IMR-90 (cell line): ENCODE results near the gene KCNJ10. TPM values are rescaled to one million over a fixed set of nuclear protein-coding genes. Genes with fewer than 3 reads are reported as not detected.

ENCODE experiments used
- ATAC-seq: fragments of 200-7000 bp; cut with Tn5 transposase; 2 replicates; pipeline ENCODE4 v1.9.1; 2020; ENCODE audit warnings: low read depth, mild to moderate bottlenecking, moderate library complexity
- BruUV-seq: library from RNA; stranded (reverse); fragments of 400-500 nt; replicated peaks from 2 replicates; lab custom pipeline; 2021; lab: Mats Ljungman, UMichigan
- CTCF ChIA-PET: fragments of 300-600 bp; formaldehyde crosslinking; extraction: SDS; loops from one replicate; lab custom pipeline; 2021; ENCODE audit warnings: antibody characterized with exemption; lab: Yijun Ruan, JAX
- POLR2A ChIA-PET: fragments of 300-600 bp; sonication (Branson Sonifier 250); formaldehyde crosslinking; loops from one replicate; lab custom pipeline; 2022; ENCODE audit warnings: antibody characterized with exemption; ENCODE audit not compliant: unreplicated experiment; lab: Charles Lee
- DNase-seq: peaks from one replicate; pipeline ENCODE4 v3.0.0; 2013
- H2AFZ ChIP-seq: replicated peaks from 2 replicates; pipeline ENCODE3; 2013; ENCODE audit warnings: low read length, mild to moderate bottlenecking; ENCODE audit not compliant: poor library complexity
- H2AK5ac ChIP-seq: 2 replicates; pipeline ENCODE4 v1.6.1; 2013; ENCODE audit warnings: low read depth, low read length, inconsistent platforms
- H2AK9ac ChIP-seq: replicated peaks from 2 replicates; pipeline ENCODE3; 2013; ENCODE audit warnings: mild to moderate bottlenecking, low read depth, low read length, moderate library complexity; ENCODE audit not compliant: poor library complexity
- H2BK120ac ChIP-seq: 2 replicates; pipeline ENCODE4 v1.6.1; 2013; ENCODE audit warnings: low read depth, low read length, inconsistent platforms
- H2BK15ac ChIP-seq: 3 replicates; pipeline ENCODE4 v1.6.1; 2013; ENCODE audit warnings: low read depth, low read length, inconsistent platforms
- H2BK20ac ChIP-seq: 2 replicates; pipeline ENCODE4 v1.6.1; 2013; ENCODE audit warnings: low read depth, mild to moderate bottlenecking, inconsistent platforms, low read length, moderate library complexity
- H2BK5ac ChIP-seq: 2 replicates; pipeline ENCODE4 v1.6.1; 2013; ENCODE audit warnings: mild to moderate bottlenecking, low read depth, low read length, inconsistent platforms; ENCODE audit not compliant: poor library complexity, severe bottlenecking
- H3K14ac ChIP-seq: replicated peaks from 2 replicates; pipeline ENCODE4 v1.6.1; 2013; ENCODE audit warnings: low read depth, low read length, inconsistent platforms
- H3K18ac ChIP-seq: 2 replicates; pipeline ENCODE4 v1.6.1; 2013; ENCODE audit warnings: low read depth, low read length, control low read depth
- H3K23ac ChIP-seq: 2 replicates; pipeline ENCODE4 v1.6.1; 2013; ENCODE audit warnings: low read depth, low read length, inconsistent platforms
- H3K27ac ChIP-seq: 2 replicates; pipeline ENCODE4 v1.5.1; 2013; ENCODE audit warnings: mild to moderate bottlenecking, control low read depth, low read length; ENCODE audit not compliant: insufficient read depth
- H3K27me3 ChIP-seq: 2 replicates; pipeline ENCODE4 v1.6.1; 2013; ENCODE audit warnings: low read length; ENCODE audit not compliant: control insufficient read depth, insufficient read depth
- H3K36me3 ChIP-seq: 2 replicates; pipeline ENCODE4 v1.6.1; 2013; ENCODE audit warnings: low read length, mixed read lengths; ENCODE audit not compliant: control insufficient read depth, insufficient read depth
- H3K4ac ChIP-seq: 2 replicates; pipeline ENCODE4 v1.6.1; 2013; ENCODE audit warnings: low read depth, low read length, inconsistent platforms
- H3K4me1 ChIP-seq: 2 replicates; pipeline ENCODE4 v1.6.1; 2013; ENCODE audit warnings: low read length, mixed read lengths; ENCODE audit not compliant: control insufficient read depth, insufficient read depth
- H3K4me2 ChIP-seq: 2 replicates; pipeline ENCODE4 v1.6.1; 2013; ENCODE audit warnings: low read depth, mild to moderate bottlenecking, control low read depth, low read length, moderate library complexity
- H3K4me3 ChIP-seq: 2 replicates; pipeline ENCODE4 v1.5.1; 2013; ENCODE audit warnings: low read depth, mild to moderate bottlenecking, control low read depth, low read length, moderate library complexity; ENCODE audit not compliant: insufficient read depth
- H3K56ac ChIP-seq: 2 replicates; pipeline ENCODE4 v1.6.1; 2013; ENCODE audit warnings: low read length, inconsistent platforms; ENCODE audit not compliant: insufficient read depth; ENCODE audit errors: extremely low read depth
- H3K79me1 ChIP-seq, 2 experiments: 2 replicates each; pipeline ENCODE4 v1.6.1; 2013; ENCODE audit warnings: low read length in 2 of 2, inconsistent platforms in 1 of 2, low read depth in 1 of 2
- H3K9ac ChIP-seq: 2 replicates; pipeline ENCODE4 v1.6.1; 2013; ENCODE audit warnings: low read depth, low read length, control low read depth
- H3K9me1 ChIP-seq: 2 replicates; pipeline ENCODE4 v1.6.1; 2013; ENCODE audit warnings: low read length, inconsistent platforms; ENCODE audit not compliant: insufficient read depth
- H3K9me3 ChIP-seq: 2 replicates; pipeline ENCODE4 v1.6.1; 2013; ENCODE audit warnings: low read length; ENCODE audit not compliant: control insufficient read depth, insufficient read depth
- H4K20me1 ChIP-seq: 2 replicates; pipeline ENCODE4 v1.6.1; 2013; ENCODE audit warnings: low read length, inconsistent platforms; ENCODE audit not compliant: insufficient read depth
- H4K5ac ChIP-seq: 2 replicates; pipeline ENCODE4 v1.6.1; 2013; ENCODE audit warnings: mild to moderate bottlenecking, low read depth, low read length, control low read depth
- H4K8ac ChIP-seq, 2 experiments: 2 replicates each; pipeline ENCODE4 v1.6.1; 2013; ENCODE audit warnings: low read depth in 2 of 2, low read length in 2 of 2, control low read depth in 1 of 2, inconsistent platforms in 1 of 2
- H4K91ac ChIP-seq: 2 replicates; pipeline ENCODE4 v1.6.1; 2013; ENCODE audit warnings: low read depth, low read length, inconsistent platforms; ENCODE audit not compliant: insufficient read depth
- BHLHE40 ChIP-seq: fragments of 150-350 bp; IDR thresholded peaks from 2 replicates; pipeline ENCODE4 v1.6.1; 2016; ENCODE audit warnings: mild to moderate bottlenecking, low read depth, low read length
- CEBPB ChIP-seq: IDR thresholded peaks from 2 replicates; pipeline ENCODE4 v1.6.1; 2012; ENCODE audit warnings: low read depth, low read length, improper control_type of control experiment
- FOS ChIP-seq: fragments of 150-350 bp; IDR thresholded peaks from 2 replicates; pipeline ENCODE4 v1.6.1; 2016; ENCODE audit warnings: low read depth, low read length
- MAFK ChIP-seq: IDR thresholded peaks from 2 replicates; pipeline ENCODE4 v1.6.1; 2012; ENCODE audit warnings: low read depth, low read length, improper control_type of control experiment
- MAZ ChIP-seq: IDR thresholded peaks from 2 replicates; pipeline ENCODE4 v1.6.1; 2012; ENCODE audit warnings: low read depth, mild to moderate bottlenecking, low read length, improper control_type of control experiment, moderate library complexity, borderline replicate concordance
- MXI1 ChIP-seq: IDR thresholded peaks from 2 replicates; pipeline ENCODE4 v1.6.1; 2012; ENCODE audit warnings: low read depth, mild to moderate bottlenecking, low read length, moderate library complexity, borderline replicate concordance
- NFE2L2 ChIP-seq: fragments of 150-350 bp; IDR thresholded peaks from 2 replicates; pipeline ENCODE4 v1.6.1; 2016; ENCODE audit warnings: low read depth, mild to moderate bottlenecking, low read length
- POLR2A ChIP-seq: IDR thresholded peaks from 2 replicates; pipeline ENCODE4 v1.6.1; 2012; ENCODE audit warnings: mild to moderate bottlenecking, low read depth, low read length
- RAD21 ChIP-seq: IDR thresholded peaks from 2 replicates; pipeline ENCODE4 v1.6.1; 2012; ENCODE audit warnings: low read length, improper control_type of control experiment
- RFX5 ChIP-seq: IDR thresholded peaks from 2 replicates; pipeline ENCODE4 v1.8.0; 2012; ENCODE audit warnings: low read depth, mild to moderate bottlenecking, low read length, moderate library complexity
- WGBS, 2 experiments: methylation state at CpG; one replicate each; pipeline versions ENCODE4 v1.1.5 to v1.1.7; 2013; ENCODE audit warnings: missing lambda C conversion rate in 2 of 2; ENCODE audit not compliant: insufficient read length in 1 of 2; ENCODE audit errors: extremely low coverage in 2 of 2; 5-methylcytosine and 5-hydroxymethylcytosine counted together
- dilution Hi-C: fragments of 300-500 bp; cut with HindIII; formaldehyde crosslinking; loops from one replicate; pipeline ENCODE4 v1.14.3; 2018; ENCODE audit warnings: low sequenced_read_pairs; ENCODE audit not compliant: unreplicated experiment
- in situ Hi-C: fragments of 300-500 bp; cut with MboI; formaldehyde crosslinking; loops from 3 replicates; pipeline ENCODE4 v1.14.3; 2019; ENCODE audit warnings: low sequenced_read_pairs, inconsistent platforms, mixed read lengths
- intact Hi-C: fragments of 100-400 bp; cut with micrococcal nuclease; formaldehyde crosslinking; loops from 2 replicates; pipeline ENCODE4 v1.10.0; 2022
- polyA plus RNA-seq, 3 experiments: library from polyadenylated mRNA; depleted of rRNA; stranded (reverse); fragments of >200 nt; gene quantifications; 2 replicates each; pipeline ENCODE4 v1.2.3, GENCODE V29; 2012; ENCODE audit warnings: low replicate concordance in 1 of 3
- total RNA-seq: library from RNA; depleted of rRNA; stranded (reverse); fragments of >200 nt; gene quantifications from 2 replicates; pipeline ENCODE4 v1.2.3, GENCODE V29; 2012
- TF ChIP-seq, protein P1 (sequence below): conservative IDR thresholded peaks from 2 replicates; pipeline ENCODE4 v1.5.1; 2012; ENCODE audit warnings: mild to moderate bottlenecking, low read depth, low read length, improper control_type of control experiment
- TF ChIP-seq, protein P2 (sequence below): fragments of 150-350 bp; IDR thresholded peaks from 2 replicates; pipeline ENCODE4 v1.6.1; 2017; ENCODE audit warnings: mild to moderate bottlenecking, antibody characterized with exemption, low read length, low read depth

The KCNJ10 gene
- total and polyA plus RNA-seq, 2 of the 4 experiments (the other 2 are of a cell fraction) = not detected

DNA sequence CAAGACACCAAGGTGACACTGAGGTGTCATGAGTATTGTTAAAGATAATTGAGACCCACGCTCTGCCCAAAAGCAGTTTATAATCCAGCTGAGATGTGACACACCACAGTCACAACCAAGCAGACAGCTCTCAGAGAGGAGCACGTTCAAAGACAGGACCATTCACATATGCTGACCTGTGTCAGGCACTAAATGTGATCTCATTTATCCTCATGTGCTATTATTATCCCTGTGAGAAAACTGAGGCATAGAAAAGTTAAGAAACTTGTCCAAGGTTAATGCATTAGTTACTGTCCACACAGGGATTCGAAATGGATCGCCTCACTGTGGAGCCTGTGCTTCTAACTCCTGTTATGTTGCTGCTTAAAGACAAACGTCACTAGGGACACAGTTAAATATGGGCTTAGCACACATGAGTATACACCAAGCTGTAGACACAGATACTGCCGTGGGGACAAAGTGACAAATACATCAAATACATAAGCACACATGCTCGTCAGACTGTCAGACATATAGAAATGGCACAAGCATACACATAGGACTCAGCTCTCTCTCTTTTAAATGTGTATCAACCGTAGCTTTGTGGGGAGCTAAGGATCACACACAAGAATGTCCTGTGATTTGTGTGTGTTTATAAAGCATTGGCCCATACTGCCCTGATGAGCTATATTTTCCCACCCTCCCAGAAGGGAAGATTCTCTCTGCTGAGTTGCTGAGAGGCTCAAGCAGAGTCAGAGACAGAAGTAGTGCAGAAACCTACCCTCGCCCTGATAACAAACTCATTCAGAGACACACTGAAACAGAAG lies 32.0 kb upstream of the KCNJ10 start:
- BruUV-seq = no TSS peak
- ChIA-PET CTCF (interaction anchor here (0.6 to 3.2 kb wide), 19 partner anchors 15 to 505 kb away, joined by 3 to 25 read pairs (median 4); no protein-coding TSS in a partner anchor), POLR2A (no interaction called here)
- H3K4ac ChIP-seq = no peak overlapping the region; the same call in 1 of the 2 replicates
- no peak overlapping the region for H3K23ac ChIP-seq
- H3K4me1 ChIP-seq = peaks cover 17% of the 10 kb centered on the region
- H2AK5ac ChIP-seq = no peak overlapping the region; the same call in 1 of the 2 replicates
- dilution Hi-C loops (loop anchor here (10.0 kb wide), 1 partner anchor 113 kb away; no protein-coding TSS in a partner anchor), in situ Hi-C loops (no loop called here), intact Hi-C loops (loop anchor here (1.0 kb wide), 4 partner anchors 91 to 274 kb away; no protein-coding TSS in a partner anchor)
- no peaks in the 10 kb centered on the region for H4K20me1 ChIP-seq
- TF ChIP-seq BHLHE40 = no peak
- no peak for TF ChIP-seq RAD21
- no peak for TF ChIP-seq NFE2L2
- TF ChIP-seq, protein P1, sequence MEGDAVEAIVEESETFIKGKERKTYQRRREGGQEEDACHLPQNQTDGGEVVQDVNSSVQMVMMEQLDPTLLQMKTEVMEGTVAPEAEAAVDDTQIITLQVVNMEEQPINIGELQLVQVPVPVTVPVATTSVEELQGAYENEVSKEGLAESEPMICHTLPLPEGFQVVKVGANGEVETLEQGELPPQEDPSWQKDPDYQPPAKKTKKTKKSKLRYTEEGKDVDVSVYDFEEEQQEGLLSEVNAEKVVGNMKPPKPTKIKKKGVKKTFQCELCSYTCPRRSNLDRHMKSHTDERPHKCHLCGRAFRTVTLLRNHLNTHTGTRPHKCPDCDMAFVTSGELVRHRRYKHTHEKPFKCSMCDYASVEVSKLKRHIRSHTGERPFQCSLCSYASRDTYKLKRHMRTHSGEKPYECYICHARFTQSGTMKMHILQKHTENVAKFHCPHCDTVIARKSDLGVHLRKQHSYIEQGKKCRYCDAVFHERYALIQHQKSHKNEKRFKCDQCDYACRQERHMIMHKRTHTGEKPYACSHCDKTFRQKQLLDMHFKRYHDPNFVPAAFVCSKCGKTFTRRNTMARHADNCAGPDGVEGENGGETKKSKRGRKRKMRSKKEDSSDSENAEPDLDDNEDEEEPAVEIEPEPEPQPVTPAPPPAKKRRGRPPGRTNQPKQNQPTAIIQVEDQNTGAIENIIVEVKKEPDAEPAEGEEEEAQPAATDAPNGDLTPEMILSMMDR = no peak
- no peak for TF ChIP-seq POLR2A
- TF ChIP-seq RFX5 = no peak
- TF ChIP-seq MAFK = no peak
- TF ChIP-seq, protein P2, sequence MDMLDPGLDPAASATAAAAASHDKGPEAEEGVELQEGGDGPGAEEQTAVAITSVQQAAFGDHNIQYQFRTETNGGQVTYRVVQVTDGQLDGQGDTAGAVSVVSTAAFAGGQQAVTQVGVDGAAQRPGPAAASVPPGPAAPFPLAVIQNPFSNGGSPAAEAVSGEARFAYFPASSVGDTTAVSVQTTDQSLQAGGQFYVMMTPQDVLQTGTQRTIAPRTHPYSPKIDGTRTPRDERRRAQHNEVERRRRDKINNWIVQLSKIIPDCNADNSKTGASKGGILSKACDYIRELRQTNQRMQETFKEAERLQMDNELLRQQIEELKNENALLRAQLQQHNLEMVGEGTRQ = no peak
- TF ChIP-seq FOS = no peak
- TF ChIP-seq CEBPB = no peak
- TF ChIP-seq MXI1 = no peak
- no peak for TF ChIP-seq MAZ
- WGBS, 2 experiments = 20% methylated on average over 1 of the region's 9 CpGs; no CpG with 5 or more reads in 1 of the 2 experiments
- ATAC-seq (no peak), DNase-seq (peak; percentile 33)
- peak overlapping the region; percentile 55 for H2AFZ ChIP-seq
- peaks cover 0 to 8% of the 10 kb centered on the region in 2 experiments; a peak in 2 of 4 replicates for H3K79me1 ChIP-seq
- peak overlapping the region; percentile 11 to 15; a peak in 2 of 4 replicates for H4K8ac ChIP-seq
- no peaks in the 10 kb centered on the region for H3K36me3 ChIP-seq
- no peak overlapping the region for H4K91ac ChIP-seq
- no peak overlapping the region for H3K27ac ChIP-seq
- H3K56ac ChIP-seq = no peak overlapping the region
- no peak overlapping the region for H2BK5ac ChIP-seq
- H3K9me3 ChIP-seq = no peaks in the 10 kb centered on the region
- no peak overlapping the region for H2BK120ac ChIP-seq
- H4K5ac ChIP-seq = no peak overlapping the region
- peaks cover 6% of the 10 kb centered on the region for H3K27me3 ChIP-seq
- no peak overlapping the region for H3K9ac ChIP-seq
- H2BK15ac ChIP-seq = 0 out of 3 replicates have a peak overlapping the region, but pooled peaks have one; percentile 25
- H3K18ac ChIP-seq = no peak overlapping the region
- H3K4me2 ChIP-seq = no peak overlapping the region
- H3K9me1 ChIP-seq = no peaks in the 10 kb centered on the region
- no peak overlapping the region for H3K14ac ChIP-seq
- H3K4me3 ChIP-seq = no peak overlapping the region
- no peak overlapping the region for H2BK20ac ChIP-seq
- H2AK9ac ChIP-seq = no peak overlapping the region
